ENCODE measurements around the gene AARS1.
"Not testable (repeated sequence)": the region's sequence is repeated elsewhere in the genome, so short reads cannot be mapped to it uniquely, and the experiment has no call there.

- TF ChIP-seq POLR2AphosphoS5 (IDR thresholded peaks at IDR 0.05; ENCODE audit: borderline replicate concordance, low read depth, low read length); EZH2 (IDR thresholded peaks at IDR 0.05); FOXP2 (optimal IDR thresholded peaks at IDR 0.05; ENCODE audit: control extremely low read depth, extremely low read length, insufficient read depth): not testable (repeated sequence)
Measured at GRCh38 chr16:70238773-70239172, 50.5 kb downstream of the AARS1 start.
